Tibial nerve (tissue), 4 donors: ENCODE measurements around the gene GFPT2.

ENCODE experiments used
- EP300 ChIP-seq, 2 donors: sonication (generic); formaldehyde crosslinking; IDR thresholded peaks; one replicate each; pipeline ENCODE4 v1.6.1; 2017; ENCODE audit warnings: antibody characterized with exemption in 2 of 2, mild to moderate bottlenecking in 1 of 2
- POLR2A ChIP-seq, 2 donors: fragments of 450-650 bp; IDR thresholded peaks; one replicate each; pipeline ENCODE4 v1.6.1; 2017; ENCODE audit warnings: antibody characterized with exemption in 2 of 2, mild to moderate bottlenecking in 2 of 2, moderate library complexity in 2 of 2
- TF ChIP-seq, protein P1 (sequence below), 5 experiments: fragments of 200-600 bp in 3 of 5; fragments of 450-650 bp in 2 of 5; sonication (generic) in 3 of 5; IDR thresholded peaks; one replicate each; pipeline ENCODE4 v1.5.1; 2016 to 2019; ENCODE audit warnings: antibody characterized with exemption in 5 of 5, mild to moderate bottlenecking in 3 of 5, moderate library complexity in 2 of 5

DNA sequence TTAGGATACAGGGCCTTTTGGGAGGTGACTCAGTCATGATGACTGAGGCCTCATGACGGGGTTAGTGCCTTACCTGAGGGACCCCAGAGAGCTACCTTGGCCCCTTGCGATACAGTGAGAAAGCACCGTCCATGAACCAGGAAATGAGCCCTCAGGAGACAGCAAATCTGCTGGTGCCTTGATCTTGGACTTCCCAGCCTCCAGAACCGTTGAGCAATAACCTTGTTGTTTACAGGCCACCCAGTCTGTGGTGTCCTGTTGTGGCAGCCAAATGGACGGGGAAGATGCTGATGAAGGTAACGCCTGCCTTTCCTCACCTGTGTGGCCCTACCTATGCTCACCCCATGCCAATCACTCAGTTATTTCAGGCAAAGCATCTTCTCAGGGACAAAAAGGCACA, 5.6 kb upstream of the GFPT2 start:
- TF ChIP-seq, protein P1, sequence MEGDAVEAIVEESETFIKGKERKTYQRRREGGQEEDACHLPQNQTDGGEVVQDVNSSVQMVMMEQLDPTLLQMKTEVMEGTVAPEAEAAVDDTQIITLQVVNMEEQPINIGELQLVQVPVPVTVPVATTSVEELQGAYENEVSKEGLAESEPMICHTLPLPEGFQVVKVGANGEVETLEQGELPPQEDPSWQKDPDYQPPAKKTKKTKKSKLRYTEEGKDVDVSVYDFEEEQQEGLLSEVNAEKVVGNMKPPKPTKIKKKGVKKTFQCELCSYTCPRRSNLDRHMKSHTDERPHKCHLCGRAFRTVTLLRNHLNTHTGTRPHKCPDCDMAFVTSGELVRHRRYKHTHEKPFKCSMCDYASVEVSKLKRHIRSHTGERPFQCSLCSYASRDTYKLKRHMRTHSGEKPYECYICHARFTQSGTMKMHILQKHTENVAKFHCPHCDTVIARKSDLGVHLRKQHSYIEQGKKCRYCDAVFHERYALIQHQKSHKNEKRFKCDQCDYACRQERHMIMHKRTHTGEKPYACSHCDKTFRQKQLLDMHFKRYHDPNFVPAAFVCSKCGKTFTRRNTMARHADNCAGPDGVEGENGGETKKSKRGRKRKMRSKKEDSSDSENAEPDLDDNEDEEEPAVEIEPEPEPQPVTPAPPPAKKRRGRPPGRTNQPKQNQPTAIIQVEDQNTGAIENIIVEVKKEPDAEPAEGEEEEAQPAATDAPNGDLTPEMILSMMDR (IDR thresholded peaks at IDR 0.05): no peak
- TF ChIP-seq EP300 (IDR thresholded peaks at IDR 0.05) (no peak), POLR2A (IDR thresholded peaks at IDR 0.05) (no peak)
